ENCODE data around the gene CFAP20DC.

- TF ChIP-seq EP300 (IDR thresholded peaks at IDR 0.05) (no peak), CTCF (IDR thresholded peaks at IDR 0.05) (no peak), POLR2A (IDR thresholded peaks at IDR 0.05) (no peak)
Measured at GRCh38 chr3:58742239-58742638, 307.6 kb downstream of the CFAP20DC start.

Data from gastroesophageal sphincter (tissue), 3 donors.